Measurements from ENCODE around the gene IQSEC1. TPM values are rescaled to one million over a fixed set of nuclear protein-coding genes. Genes with fewer than 3 reads are reported as not detected.

IQSEC1 gene
- total and polyA plus RNA-seq, 2 of the 8 experiments (the other 6 are each of a cell fraction or from before 2014, with no cell fraction given) = 6.8 to 28.8 TPM

DNA sequence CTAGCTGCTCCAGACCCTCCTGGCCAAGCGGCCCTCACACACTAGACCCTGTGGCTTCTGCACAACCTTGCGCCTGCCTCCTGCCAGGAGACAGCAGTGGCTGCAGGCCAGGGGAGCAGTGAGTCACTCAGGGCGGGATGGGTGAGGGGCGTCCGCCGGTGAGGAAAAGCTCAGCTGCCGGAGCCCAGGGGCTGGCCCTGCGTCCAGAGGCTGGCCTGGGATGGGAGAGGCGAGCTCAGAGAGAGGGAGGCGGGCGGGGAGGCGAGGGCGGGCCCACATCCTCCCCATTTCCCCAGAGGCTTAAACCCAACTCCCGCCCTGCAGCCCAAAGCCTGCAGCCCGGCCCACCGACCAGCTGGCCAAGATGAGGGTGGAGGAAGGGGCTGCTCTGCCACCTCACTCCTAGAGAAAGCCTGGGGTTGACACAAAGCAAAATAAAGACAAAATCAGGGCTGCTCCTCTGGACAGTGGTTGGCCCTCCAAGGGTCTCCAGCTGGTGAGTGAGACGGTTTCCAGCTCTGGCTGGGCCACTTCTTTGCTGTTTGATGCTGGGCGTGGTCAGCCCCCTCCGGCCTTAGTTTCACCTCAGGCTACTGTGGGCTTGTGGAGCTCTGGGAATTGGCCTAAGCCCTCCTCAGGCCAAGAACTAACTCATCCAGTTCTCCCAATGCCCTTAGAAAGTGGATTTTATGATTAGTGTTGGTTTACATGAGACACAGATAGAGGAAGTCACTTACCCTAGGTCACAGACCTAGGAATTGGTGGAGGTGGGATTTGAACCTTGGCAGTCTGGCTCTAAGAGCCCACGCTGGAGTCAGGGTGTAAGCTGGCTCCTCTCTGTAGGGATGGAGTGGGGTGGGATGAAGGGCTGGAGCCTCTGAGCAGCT is 50.6 kb downstream of the IQSEC1 start:
- Histone ChIP-seq H3K23me2 (ENCODE audit: low read depth, low read length) (peaks cover 12% of the 10 kb centered on the region), H4K5ac (ENCODE audit: insufficient read length, low read depth, low read length) (no peak overlapping the region), H3K23ac (ENCODE audit: insufficient read length) (no peak overlapping the region), H4K20me1 (replicated peaks in 1 of 2; ENCODE audit: control insufficient read depth in 1 of 2, insufficient read depth in 2 of 2, low read length in 2 of 2) (no peaks in the 10 kb centered on the region), H3K9ac (replicated peaks in 1 of 4; ENCODE audit: extremely low read depth in 1 of 4, low read depth in 3 of 4, low read length in 3 of 4) (no peak overlapping the region), H3K4me1 (replicated peaks in 1 of 4; ENCODE audit: control insufficient read depth in 3 of 4, insufficient read depth in 4 of 4, low read length in 3 of 4) (peaks cover 8 to 37% (median 30%) of the 10 kb centered on the region in 4 experiments), H3K4me2 (ENCODE audit: insufficient read depth in 1 of 2, low read depth in 2 of 2, low read length in 2 of 2) (no peak overlapping the region), H3K4ac (replicated peaks; ENCODE audit: insufficient read length, low read depth, low read length) (no peak overlapping the region), H3K18ac (ENCODE audit: extremely low read depth, low read length) (no peak overlapping the region), H2AK5ac (ENCODE audit: low read depth, low read length) (no peak overlapping the region), H2AFZ (ENCODE audit: low read length) (no peak overlapping the region), H3K79me2 (ENCODE audit: control insufficient read depth in 1 of 2, insufficient read depth in 2 of 2, low read length in 2 of 2) (no peaks in the 10 kb centered on the region), H2BK120ac (replicated peaks; ENCODE audit: low read depth, low read length) (no peak overlapping the region), H3K14ac (ENCODE audit: insufficient read length) (no peak overlapping the region), H2BK20ac (ENCODE audit: low read length) (no peak overlapping the region), H3K36me3 (ENCODE audit: control insufficient read depth in 2 of 4, insufficient read depth in 4 of 4, low read length in 3 of 4) (no peaks in the 10 kb centered on the region), H2BK12ac (ENCODE audit: low read depth, low read length) (peak overlapping the region; percentile 92; the same call in 1 of the 2 replicates), H3K27me3 (replicated peaks in 1 of 4; ENCODE audit: control insufficient read depth in 3 of 4, extremely low read depth in 1 of 4, insufficient read depth in 3 of 4, low read length in 3 of 4) (peaks cover 0 to 4% (median 0%) of the 10 kb centered on the region in 4 experiments; a peak in 2 of 7 replicates), H3K9me3 (ENCODE audit: insufficient read depth in 2 of 2, low read depth in 1 of 2, low read length in 1 of 2) (no peaks in the 10 kb centered on the region), H3K27ac (ENCODE audit: low read depth, low read length) (no peak overlapping the region), H3K79me1 (ENCODE audit: low read depth, low read length) (peaks cover 2% of the 10 kb centered on the region; the same call in 1 of the 2 replicates), H3K56ac (replicated peaks; ENCODE audit: insufficient read length, low read depth, low read length) (no peak overlapping the region), H2BK15ac (ENCODE audit: low read length) (no peak overlapping the region), H3K4me3 (ENCODE audit: extremely low read depth in 1 of 4, insufficient read depth in 2 of 4, low read depth in 3 of 4, low read length in 4 of 4) (no peak overlapping the region), H2BK5ac (ENCODE audit: low read depth, low read length) (no peak overlapping the region), H4K91ac (replicated peaks; ENCODE audit: insufficient read length, low read length) (no peak overlapping the region), H4K8ac (ENCODE audit: extremely low read depth, insufficient read depth, low read length) (peak overlapping the region; percentile 45; the same call in 1 of the 2 replicates)
- ChIA-PET POLR2A (ENCODE audit: partially characterized antibody) (interaction anchor here (0.9 to 1.2 kb wide), 3 partner anchors 17 to 183 kb away, joined by 3 read pairs; no protein-coding TSS in a partner anchor), CTCF (ENCODE audit: partially characterized antibody) (interaction anchor here (0.6 to 1.6 kb wide), 8 partner anchors 11 to 430 kb away, joined by 3 to 5 read pairs (median 4); no protein-coding TSS in a partner anchor)
- FAIRE-seq (no peak), DNase-seq (ENCODE audit: low read depth in 1 of 2, low spot score in 2 of 2) (peak; percentile 31 to 64)
- 69% methylated on average over 12 of the region's 20 CpGs; no CpG with 5 or more reads in 1 of the 2 experiments for WGBS, 2 experiments (ENCODE audit: extremely low coverage in 1 of 2, insufficient coverage in 1 of 2, insufficient read length in 1 of 2, insufficient replicate concordance in 2 of 2, low coverage in 1 of 2, low lambda C conversion rate in 2 of 2, missing lambda C conversion rate in 1 of 2)
- TF ChIP-seq CEBPB (IDR thresholded peaks at IDR 0.05; ENCODE audit: low read depth, low read length) (no peak), TBP (IDR thresholded peaks at IDR 0.05; ENCODE audit: low read depth, low read length) (0 out of 2 replicates have a peak, but pooled peaks have one; percentile 22), FOSL1 (IDR thresholded peaks at IDR 0.05; ENCODE audit: insufficient read depth, low read depth, low read length) (no peak), POLR2AphosphoS5 (IDR thresholded peaks at IDR 0.05; ENCODE audit: low read depth, low read length) (no peak), CHD2 (IDR thresholded peaks at IDR 0.05; ENCODE audit: low read length) (no peak), SAP30 (IDR thresholded peaks at IDR 0.05; ENCODE audit: insufficient read depth, insufficient replicate concordance, low read length) (no peak), JUND (IDR thresholded peaks at IDR 0.05; ENCODE audit: low read length) (peak; percentile 19; the same call in 1 of the 2 replicates)
